Gastrocnemius medialis (tissue), 4 donors: ENCODE measurements around the gene MTHFSD. TPM values are rescaled to one million over a fixed set of nuclear protein-coding genes. Genes with fewer than 3 reads are reported as not detected.

Experiments used
- ATAC-seq, 2 donors: fragments of 150-250 bp; one replicate each; pipeline ENCODE4 v1.9.1; 2016
- DNase-seq, 2 donors: peaks; one replicate each; pipeline ENCODE4 v3.0.0-alpha.2; 2019
- H3K27ac ChIP-seq, 4 donors: fragments of 200-600 bp; sonication (generic); 1 replicate in 1 of 4; 2 replicates in 3 of 4; pipeline ENCODE4 v1.5.1; 2016 to 2018; ENCODE audit warnings: mild to moderate bottlenecking in 2 of 4, moderate library complexity in 1 of 4
- H3K27me3 ChIP-seq, 3 donors: fragments of 200-600 bp; sonication (generic) in 2 of 3; 1 replicate in 1 of 3; 2 replicates in 2 of 3; pipeline versions ENCODE4 v1.5.1 to v1.6.0; 2016 to 2019; ENCODE audit warnings: mild to moderate bottlenecking in 1 of 3, moderate library complexity in 1 of 3
- H3K36me3 ChIP-seq, 2 donors: fragments of 200-600 bp; sonication (generic) in 1 of 2; one replicate each; pipeline ENCODE4 v1.5.1; 2017 to 2018
- H3K4me1 ChIP-seq, 2 donors: fragments of 200-600 bp; sonication (generic) in 1 of 2; one replicate each; pipeline ENCODE4 v1.5.1; 2016 to 2017; ENCODE audit warnings: mild to moderate bottlenecking in 2 of 2
- H3K4me3 ChIP-seq, 4 donors: fragments of 200-600 bp; sonication (generic) in 3 of 4; 1 replicate in 1 of 4; 2 replicates in 3 of 4; pipeline ENCODE4 v1.5.1; 2016 to 2019; ENCODE audit warnings: mild to moderate bottlenecking in 2 of 4
- H3K9me3 ChIP-seq, 3 donors: fragments of 200-600 bp; sonication (generic) in 2 of 3; 1 replicate in 1 of 3; 2 replicates in 2 of 3; pipeline ENCODE4 v1.5.1; 2016 to 2019
- POLR2A ChIP-seq, 2 donors: fragments of 450-650 bp; IDR thresholded peaks; one replicate each; pipeline ENCODE4 v1.6.1; 2017; ENCODE audit warnings: antibody characterized with exemption in 2 of 2, mild to moderate bottlenecking in 2 of 2, moderate library complexity in 2 of 2
- in situ Hi-C, 4 donors: fragments of 200-750 bp; cut with MboI; loops; one replicate each; pipeline versions ENCODE4 v1.15.0 to v1.8.0; 2017; ENCODE audit warnings: low sequenced_read_pairs in 4 of 4
- intact Hi-C: fragments of 100-400 bp; cut with DNase I; formaldehyde crosslinking; loops from one replicate; pipeline ENCODE4 v1.15.1; 2023; ENCODE audit warnings: low total_unique reads
- total RNA-seq, 4 donors: library from RNA; depleted of rRNA; stranded (reverse); fragments of >200 nt; gene quantifications; one replicate each; pipeline versions ENCODE4 v1.1.0 to v1.2.3, GENCODE V29; 2016
- TF ChIP-seq, protein P1 (sequence below), 5 experiments: fragments of 450-650 bp in 3 of 5; fragments of 200-600 bp in 2 of 5; sonication (generic) in 2 of 5; IDR thresholded peaks in 4 of 5; conservative IDR thresholded peaks in 1 of 5; 1 replicate in 4 of 5; 2 replicates in 1 of 5; pipeline ENCODE4 v1.5.1; 2016 to 2019; ENCODE audit warnings: antibody characterized with exemption in 5 of 5, mild to moderate bottlenecking in 3 of 5, moderate library complexity in 3 of 5

The MTHFSD gene, protein sequence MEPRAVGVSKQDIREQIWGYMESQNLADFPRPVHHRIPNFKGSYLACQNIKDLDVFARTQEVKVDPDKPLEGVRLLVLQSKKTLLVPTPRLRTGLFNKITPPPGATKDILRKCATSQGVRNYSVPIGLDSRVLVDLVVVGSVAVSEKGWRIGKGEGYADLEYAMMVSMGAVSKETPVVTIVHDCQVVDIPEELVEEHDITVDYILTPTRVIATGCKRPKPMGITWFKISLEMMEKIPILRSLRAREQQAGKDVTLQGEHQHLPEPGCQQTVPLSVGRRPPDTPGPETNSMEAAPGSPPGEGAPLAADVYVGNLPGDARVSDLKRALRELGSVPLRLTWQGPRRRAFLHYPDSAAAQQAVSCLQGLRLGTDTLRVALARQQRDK
- 10 to 100 TPM; 10.9 to 31.2 (median 16.0) TPM for total RNA-seq

DNA sequence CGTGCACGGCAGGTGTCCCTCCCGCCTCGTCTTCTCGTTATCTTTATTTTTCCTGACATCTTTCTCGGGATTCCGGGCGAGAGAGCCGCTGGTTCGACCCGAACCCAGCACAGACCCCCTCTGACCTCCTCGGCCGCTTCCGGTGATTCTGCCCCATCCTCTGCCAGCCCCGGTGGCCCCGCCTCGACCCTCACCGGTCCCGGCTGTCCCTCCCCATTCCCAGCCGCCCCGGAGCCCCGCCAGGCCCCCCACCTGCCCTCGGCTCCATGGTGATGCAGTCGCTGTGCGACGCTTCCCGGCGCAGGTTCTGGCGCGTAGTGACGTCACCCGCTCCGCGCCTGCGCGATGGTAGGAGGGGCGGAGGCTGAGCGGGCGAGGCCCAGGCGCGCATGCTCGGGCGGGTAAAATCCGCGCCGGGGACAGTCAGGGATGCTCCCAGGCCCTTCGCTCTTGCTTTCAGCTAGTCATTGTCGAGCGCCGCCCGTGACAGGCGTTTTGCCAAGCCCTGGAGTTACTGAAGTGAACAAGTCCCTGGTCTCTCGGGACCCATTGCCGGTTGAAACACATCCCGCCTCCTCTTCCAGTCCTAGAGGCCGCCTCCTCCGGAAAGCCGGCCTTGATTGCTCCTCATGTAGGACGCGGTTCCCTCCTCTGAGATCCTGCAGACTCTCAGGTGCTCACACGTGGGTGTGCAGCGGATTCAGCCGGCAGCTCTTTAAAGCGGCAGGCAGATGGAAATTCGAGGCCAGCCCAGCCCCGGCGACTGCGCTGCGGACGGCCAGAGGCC is at the start of gene MTHFSD:
Gene MTHFSD (minus strand): TSS at position 319 of the 787 bp plus-strand sequence. CDS start 51 bp downstream, at position 268.
- H3K4me1 ChIP-seq = peaks cover 23 to 34% of the 10 kb centered on the region in 2 donors
- H3K4me3 ChIP-seq = peak within 1 kb of the TSS; percentile 78 to 95 (median 84)
- no peaks in the 10 kb centered on the region for H3K27me3 ChIP-seq
- H3K27ac ChIP-seq = peak within 1 kb of the TSS; percentile 92 to 94 (median 93)
- no peaks in the 10 kb centered on the region for H3K36me3 ChIP-seq
- TF ChIP-seq, protein P1, sequence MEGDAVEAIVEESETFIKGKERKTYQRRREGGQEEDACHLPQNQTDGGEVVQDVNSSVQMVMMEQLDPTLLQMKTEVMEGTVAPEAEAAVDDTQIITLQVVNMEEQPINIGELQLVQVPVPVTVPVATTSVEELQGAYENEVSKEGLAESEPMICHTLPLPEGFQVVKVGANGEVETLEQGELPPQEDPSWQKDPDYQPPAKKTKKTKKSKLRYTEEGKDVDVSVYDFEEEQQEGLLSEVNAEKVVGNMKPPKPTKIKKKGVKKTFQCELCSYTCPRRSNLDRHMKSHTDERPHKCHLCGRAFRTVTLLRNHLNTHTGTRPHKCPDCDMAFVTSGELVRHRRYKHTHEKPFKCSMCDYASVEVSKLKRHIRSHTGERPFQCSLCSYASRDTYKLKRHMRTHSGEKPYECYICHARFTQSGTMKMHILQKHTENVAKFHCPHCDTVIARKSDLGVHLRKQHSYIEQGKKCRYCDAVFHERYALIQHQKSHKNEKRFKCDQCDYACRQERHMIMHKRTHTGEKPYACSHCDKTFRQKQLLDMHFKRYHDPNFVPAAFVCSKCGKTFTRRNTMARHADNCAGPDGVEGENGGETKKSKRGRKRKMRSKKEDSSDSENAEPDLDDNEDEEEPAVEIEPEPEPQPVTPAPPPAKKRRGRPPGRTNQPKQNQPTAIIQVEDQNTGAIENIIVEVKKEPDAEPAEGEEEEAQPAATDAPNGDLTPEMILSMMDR (IDR thresholded peaks at IDR 0.05 in 4 of 5, conservative IDR thresholded peaks at IDR 0.05 in 1 of 5) = no peak
- TF ChIP-seq POLR2A (IDR thresholded peaks at IDR 0.05) = peak; percentile 73 to 86
- ATAC-seq (peak; percentile 50 to 70), DNase-seq (peak; percentile 85 to 90)
- intact Hi-C loops (no loop called here), in situ Hi-C loops (loop anchor here (25.0 kb wide), 2 partner anchors 732 to 832 kb away; partner anchors contain the start of genes FBXO31 (in 1 of the 4) and MAP1LC3B (in 1 of the 4))
- no peaks in the 10 kb centered on the region for H3K9me3 ChIP-seq

DNA sequence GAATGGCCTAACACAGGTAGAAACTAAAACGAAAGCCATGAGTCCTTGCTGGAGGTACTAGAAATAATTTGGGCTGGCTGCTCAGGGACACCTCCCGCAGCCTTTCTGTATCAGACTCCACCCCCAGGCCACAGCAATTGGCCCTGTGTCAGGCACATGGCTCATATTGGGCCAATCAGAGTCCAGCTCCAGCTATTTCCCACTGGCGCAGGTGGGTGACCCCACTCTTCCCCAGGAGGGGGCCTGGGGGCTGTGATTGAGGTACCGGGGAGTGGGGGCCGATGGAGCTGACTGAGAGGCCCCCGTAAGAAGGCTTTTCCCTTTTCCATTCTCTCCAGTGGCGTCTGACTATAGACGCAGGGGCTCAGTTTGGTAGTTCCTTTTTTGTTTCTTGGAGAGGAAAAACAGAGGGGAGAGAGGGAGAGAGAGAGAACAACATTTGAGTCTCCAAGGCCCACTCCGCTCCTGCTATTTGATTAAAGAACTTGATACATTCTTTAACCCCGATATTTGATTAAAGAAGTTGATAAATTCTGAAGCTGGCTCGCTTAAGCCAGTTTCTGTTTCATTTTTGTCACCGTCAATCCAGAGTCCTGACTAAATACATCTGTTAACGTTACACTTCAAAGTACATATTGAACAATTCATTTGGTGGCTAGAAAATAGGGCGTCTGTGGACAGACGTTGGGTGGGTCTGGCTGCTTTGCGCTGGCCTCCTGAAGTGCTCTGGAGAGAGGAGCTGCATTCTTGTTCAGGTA is 49.6 kb upstream of the MTHFSD start:
- DNase-seq (no peak), ATAC-seq (no peak)
- in situ Hi-C loops (no loop called here), intact Hi-C loops (no loop called here)
- H3K36me3 ChIP-seq = no peaks in the 10 kb centered on the region
- H3K9me3 ChIP-seq = no peaks in the 10 kb centered on the region
- TF ChIP-seq, protein P1 (IDR thresholded peaks at IDR 0.05 in 4 of 5, conservative IDR thresholded peaks at IDR 0.05 in 1 of 5) = no peak
- TF ChIP-seq POLR2A (IDR thresholded peaks at IDR 0.05) = no peak
- H3K27ac ChIP-seq = no peak overlapping the region
- H3K4me1 ChIP-seq = peaks cover 13 to 20% of the 10 kb centered on the region in 2 donors
- no peak overlapping the region for H3K4me3 ChIP-seq
- H3K27me3 ChIP-seq = no peaks in the 10 kb centered on the region

DNA sequence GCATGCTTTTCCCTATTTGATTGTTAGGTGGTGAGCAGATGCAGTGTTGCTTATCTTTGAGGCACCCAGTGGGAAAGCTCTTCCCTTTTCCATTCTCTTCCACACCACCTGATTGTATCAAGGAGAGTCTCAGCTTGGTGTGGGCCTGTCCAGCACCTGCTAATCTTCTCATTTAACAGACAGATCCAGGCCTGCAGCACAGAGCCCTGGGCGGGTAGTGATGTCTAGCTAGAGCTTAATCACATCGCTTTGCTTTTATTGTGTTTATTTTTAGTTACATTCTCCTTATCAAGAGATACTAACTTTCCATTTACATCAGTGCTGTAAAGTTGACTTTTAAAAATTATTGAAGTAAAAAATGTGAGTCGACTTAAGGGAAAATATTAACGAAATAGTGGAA is 47.5 kb upstream of the MTHFSD start:
- in situ Hi-C loops (no loop called here), intact Hi-C loops (no loop called here)
- Histone ChIP-seq H3K36me3 (no peaks in the 10 kb centered on the region), H3K27me3 (no peaks in the 10 kb centered on the region), H3K4me3 (no peak overlapping the region), H3K9me3 (no peaks in the 10 kb centered on the region), H3K4me1 (no peaks in the 10 kb centered on the region), H3K27ac (no peak overlapping the region)
- TF ChIP-seq POLR2A (IDR thresholded peaks at IDR 0.05) = no peak
- TF ChIP-seq, protein P1 (IDR thresholded peaks at IDR 0.05 in 4 of 5, conservative IDR thresholded peaks at IDR 0.05 in 1 of 5) = no peak
- ATAC-seq (no peak), DNase-seq (no peak)

DNA sequence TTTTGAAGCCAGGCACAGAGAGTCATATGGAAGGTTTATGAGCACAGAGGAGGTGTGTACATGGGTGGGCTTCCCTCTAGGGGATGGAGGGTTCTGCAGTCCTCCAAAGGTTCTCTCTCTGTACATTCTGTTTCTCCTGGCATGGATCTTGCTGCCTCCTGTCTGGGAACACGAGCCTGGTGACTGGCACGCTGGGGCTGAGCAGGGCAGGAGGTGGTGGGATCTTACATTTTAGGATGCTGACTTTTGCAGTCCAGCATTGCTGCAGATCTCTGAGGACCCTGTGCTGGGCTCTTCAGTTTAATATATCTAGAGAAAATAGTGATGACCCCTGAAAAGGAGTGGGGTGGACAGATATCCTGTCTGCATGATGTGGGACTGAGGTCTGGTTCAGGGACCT is 46.3 kb upstream of the MTHFSD start:
- TF ChIP-seq, protein P1 (IDR thresholded peaks at IDR 0.05 in 4 of 5, conservative IDR thresholded peaks at IDR 0.05 in 1 of 5) = no peak
- DNase-seq (no peak), ATAC-seq (no peak)
- intact Hi-C loops = no loop called here
- Histone ChIP-seq H3K27ac (no peak overlapping the region), H3K27me3 (no peaks in the 10 kb centered on the region), H3K4me3 (no peak overlapping the region), H3K9me3 (no peaks in the 10 kb centered on the region), H3K4me1 (no peaks in the 10 kb centered on the region), H3K36me3 (no peaks in the 10 kb centered on the region)
- in situ Hi-C loops = no loop called here
